AG10803 (cell line): ENCODE measurements around the gene BTRC.
"Not testable (repeated sequence)": the region's sequence is repeated elsewhere in the genome, so short reads cannot be mapped to it uniquely, and the experiment has no call there.

Source experiments
- DNase-seq: peaks from one replicate; pipeline ENCODE4 v3.0.0; 2010; ENCODE audit warnings: low read depth
- H3K4me3 ChIP-seq: 2 replicates; pipeline ENCODE4 v1.5.1; 2011; ENCODE audit warnings: mild to moderate bottlenecking, low read length, control low read depth
- CTCF ChIP-seq: conservative IDR thresholded peaks from 2 replicates; pipeline ENCODE4 v1.5.1; 2011; ENCODE audit warnings: mild to moderate bottlenecking, low read length, control low read depth, inconsistent platforms

BTRC gene

GRCh38 chr10:101363850-101364400, 10.0 kb downstream of the BTRC start:
- H3K4me3 ChIP-seq: no peak overlapping the region
- TF ChIP-seq CTCF: no peak
- DNase-seq: no peak

- H3K4me3 ChIP-seq: no peak overlapping the region
- no peak for DNase-seq
- no peak for TF ChIP-seq CTCF
Observed at GRCh38 chr10:101364721-101365120, 10.8 kb downstream of the BTRC start.

- H3K4me3 ChIP-seq: no peak overlapping the region
- DNase-seq: peak; percentile 48
Observed at GRCh38 chr10:101367569-101368453, 13.8 kb downstream of the BTRC start.

DNA sequence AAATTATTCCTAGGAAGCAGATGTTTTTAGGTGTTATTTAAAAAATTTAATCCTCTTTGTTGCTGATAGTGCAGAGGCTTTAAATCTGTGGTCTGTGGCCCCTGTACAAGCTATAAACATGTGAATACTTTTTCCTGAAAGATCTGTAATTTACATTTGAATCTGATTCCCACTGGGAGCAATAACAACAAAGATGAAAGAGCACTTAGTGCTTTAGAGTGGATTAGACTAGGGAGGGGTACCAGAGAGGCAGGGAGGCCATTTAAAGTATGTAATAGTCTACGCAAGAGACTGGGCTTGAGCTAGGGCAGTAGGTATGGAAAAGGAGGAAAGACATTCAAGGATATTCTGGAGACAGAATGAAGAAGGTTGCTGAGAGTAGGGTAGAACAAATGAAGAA, 19.1 kb downstream of the BTRC start:
- H3K4me3 ChIP-seq: no peak overlapping the region
- no peak for TF ChIP-seq CTCF
- no peak for DNase-seq

More at GRCh38 chr10:101367569-101368453, 13.8 kb downstream of the BTRC start:
- no peak for TF ChIP-seq CTCF

GRCh38 chr10:101373993-101374392, 20.0 kb downstream of the BTRC start:
- not testable (repeated sequence) for H3K4me3 ChIP-seq, DNase-seq

DNA sequence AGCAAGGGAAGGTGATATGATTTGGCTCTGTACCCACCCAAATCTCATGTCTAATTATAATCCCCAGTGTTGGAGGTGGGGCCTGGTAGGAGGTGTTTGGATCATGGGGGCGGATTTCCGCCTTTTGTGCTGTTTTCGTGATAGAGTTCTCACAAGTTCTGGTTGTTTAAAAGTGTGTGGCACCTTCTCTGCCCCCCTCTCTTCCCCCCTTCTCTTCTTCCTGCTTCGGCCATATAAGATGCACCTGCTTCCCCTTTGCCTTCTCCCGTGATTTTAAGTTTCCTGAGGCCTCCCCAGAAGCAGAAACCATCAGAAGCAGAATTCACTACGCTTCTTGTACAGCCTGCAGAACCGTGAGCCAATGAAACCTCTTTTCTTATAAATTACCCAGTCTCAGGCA, 21.1 kb downstream of the BTRC start:
- no peak overlapping the region for H3K4me3 ChIP-seq
- TF ChIP-seq CTCF: no peak
- DNase-seq: no peak

DNA sequence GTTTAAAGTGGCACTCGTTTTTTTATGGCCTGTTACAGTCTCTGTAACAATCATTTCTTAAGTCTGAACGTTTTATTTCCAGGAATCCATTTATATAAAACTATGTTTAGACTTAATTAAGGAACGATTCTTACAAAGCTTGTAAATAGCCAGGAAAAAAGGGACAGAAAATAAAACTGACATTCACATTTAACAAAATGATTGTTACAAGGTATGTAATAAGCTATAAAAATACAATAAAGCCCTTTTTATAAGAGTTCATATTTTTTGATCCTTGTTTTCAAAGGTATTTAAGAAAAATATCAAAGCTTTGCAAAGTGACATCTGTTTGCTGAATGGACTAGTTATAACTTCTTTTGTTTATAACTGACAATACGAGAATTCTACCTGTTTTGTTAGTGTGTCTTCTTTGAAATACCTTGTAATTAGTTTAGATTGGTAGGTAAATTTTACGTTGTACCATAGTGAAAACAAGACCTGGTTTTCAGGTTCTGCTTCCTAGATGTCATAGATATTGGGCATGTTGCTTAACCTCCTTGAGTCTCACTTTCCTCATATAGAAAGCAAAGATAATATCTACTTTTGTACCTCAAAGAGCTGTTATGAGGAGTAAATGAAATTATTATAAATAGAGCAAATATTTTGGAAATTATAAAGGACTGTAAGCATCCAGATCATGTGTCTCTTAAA, 25.8 kb downstream of the BTRC start:
- H3K4me3 ChIP-seq: no peak overlapping the region
- no peak for TF ChIP-seq CTCF
- no peak for DNase-seq
